ENCODE data around the gene ENAH. TPM values are rescaled to one million over a fixed set of nuclear protein-coding genes. Genes with fewer than 3 reads are reported as not detected.
A peak's percentile ranks its signal among the peaks of the same experiment; 100 is the strongest.

Gene ENAH
- total and polyA plus RNA-seq, 9 of the 15 experiments (the other 6 are each of a cell fraction or from before 2014, with no cell fraction given): 0.03 to 1.2 (median 0.15) TPM

DNA sequence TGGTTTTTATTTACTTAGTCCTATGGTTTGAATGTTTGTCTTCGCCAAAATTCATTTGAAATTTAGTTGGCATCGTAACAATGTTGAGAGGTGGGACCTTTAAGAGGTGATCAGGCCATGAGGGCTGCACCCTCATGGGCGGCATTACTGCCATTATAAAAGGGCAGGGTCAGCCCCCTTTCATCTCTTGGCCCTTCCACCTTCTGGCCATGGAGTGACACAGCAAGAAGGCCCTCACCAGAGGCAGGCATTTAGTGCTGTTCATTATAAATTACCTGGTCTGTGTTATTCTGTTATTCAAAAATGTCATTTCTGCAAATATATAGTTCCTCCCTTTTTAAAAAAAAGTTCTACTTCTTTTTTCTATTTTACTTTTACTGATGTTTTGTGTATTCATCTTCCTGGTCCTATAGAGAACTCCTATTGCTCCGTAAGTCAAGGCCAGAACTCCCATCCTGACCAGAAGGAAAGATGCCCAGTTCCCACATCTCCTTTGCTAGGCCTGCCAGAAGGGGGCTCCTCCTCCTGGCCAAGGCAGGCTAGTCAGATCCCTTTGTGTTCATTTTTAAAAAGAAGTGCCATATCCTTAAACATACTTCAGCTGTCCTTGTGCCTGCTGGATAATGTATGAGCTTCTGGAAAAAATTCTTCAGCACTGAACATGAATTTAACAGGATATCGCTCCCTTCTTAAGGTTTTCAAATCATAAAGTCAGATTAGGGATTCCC lies 215.0 kb downstream of the ENAH start (continued):
- TF ChIP-seq, protein P1, sequence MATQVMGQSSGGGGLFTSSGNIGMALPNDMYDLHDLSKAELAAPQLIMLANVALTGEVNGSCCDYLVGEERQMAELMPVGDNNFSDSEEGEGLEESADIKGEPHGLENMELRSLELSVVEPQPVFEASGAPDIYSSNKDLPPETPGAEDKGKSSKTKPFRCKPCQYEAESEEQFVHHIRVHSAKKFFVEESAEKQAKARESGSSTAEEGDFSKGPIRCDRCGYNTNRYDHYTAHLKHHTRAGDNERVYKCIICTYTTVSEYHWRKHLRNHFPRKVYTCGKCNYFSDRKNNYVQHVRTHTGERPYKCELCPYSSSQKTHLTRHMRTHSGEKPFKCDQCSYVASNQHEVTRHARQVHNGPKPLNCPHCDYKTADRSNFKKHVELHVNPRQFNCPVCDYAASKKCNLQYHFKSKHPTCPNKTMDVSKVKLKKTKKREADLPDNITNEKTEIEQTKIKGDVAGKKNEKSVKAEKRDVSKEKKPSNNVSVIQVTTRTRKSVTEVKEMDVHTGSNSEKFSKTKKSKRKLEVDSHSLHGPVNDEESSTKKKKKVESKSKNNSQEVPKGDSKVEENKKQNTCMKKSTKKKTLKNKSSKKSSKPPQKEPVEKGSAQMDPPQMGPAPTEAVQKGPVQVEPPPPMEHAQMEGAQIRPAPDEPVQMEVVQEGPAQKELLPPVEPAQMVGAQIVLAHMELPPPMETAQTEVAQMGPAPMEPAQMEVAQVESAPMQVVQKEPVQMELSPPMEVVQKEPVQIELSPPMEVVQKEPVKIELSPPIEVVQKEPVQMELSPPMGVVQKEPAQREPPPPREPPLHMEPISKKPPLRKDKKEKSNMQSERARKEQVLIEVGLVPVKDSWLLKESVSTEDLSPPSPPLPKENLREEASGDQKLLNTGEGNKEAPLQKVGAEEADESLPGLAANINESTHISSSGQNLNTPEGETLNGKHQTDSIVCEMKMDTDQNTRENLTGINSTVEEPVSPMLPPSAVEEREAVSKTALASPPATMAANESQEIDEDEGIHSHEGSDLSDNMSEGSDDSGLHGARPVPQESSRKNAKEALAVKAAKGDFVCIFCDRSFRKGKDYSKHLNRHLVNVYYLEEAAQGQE (IDR thresholded peaks at IDR 0.05; ENCODE audit: borderline replicate concordance): peak; percentile 4; the same call in 1 of the 2 replicates
- TF ChIP-seq, protein P1 (CRISPR knock-in tag; IDR thresholded peaks at IDR 0.05; ENCODE audit: low read depth): no peak
- TF ChIP-seq, protein P2, sequence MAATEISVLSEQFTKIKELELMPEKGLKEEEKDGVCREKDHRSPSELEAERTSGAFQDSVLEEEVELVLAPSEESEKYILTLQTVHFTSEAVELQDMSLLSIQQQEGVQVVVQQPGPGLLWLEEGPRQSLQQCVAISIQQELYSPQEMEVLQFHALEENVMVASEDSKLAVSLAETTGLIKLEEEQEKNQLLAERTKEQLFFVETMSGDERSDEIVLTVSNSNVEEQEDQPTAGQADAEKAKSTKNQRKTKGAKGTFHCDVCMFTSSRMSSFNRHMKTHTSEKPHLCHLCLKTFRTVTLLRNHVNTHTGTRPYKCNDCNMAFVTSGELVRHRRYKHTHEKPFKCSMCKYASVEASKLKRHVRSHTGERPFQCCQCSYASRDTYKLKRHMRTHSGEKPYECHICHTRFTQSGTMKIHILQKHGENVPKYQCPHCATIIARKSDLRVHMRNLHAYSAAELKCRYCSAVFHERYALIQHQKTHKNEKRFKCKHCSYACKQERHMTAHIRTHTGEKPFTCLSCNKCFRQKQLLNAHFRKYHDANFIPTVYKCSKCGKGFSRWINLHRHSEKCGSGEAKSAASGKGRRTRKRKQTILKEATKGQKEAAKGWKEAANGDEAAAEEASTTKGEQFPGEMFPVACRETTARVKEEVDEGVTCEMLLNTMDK (IDR thresholded peaks at IDR 0.05; ENCODE audit: borderline replicate concordance, insufficient read depth, low read depth, low read length, poor library complexity, severe bottlenecking): peak; percentile 59
- TF ChIP-seq BHLHE40 (IDR thresholded peaks at IDR 0.05; ENCODE audit: low read length): peak; percentile 45; the same call in 1 of the 2 replicates
- TF ChIP-seq, protein P3, sequence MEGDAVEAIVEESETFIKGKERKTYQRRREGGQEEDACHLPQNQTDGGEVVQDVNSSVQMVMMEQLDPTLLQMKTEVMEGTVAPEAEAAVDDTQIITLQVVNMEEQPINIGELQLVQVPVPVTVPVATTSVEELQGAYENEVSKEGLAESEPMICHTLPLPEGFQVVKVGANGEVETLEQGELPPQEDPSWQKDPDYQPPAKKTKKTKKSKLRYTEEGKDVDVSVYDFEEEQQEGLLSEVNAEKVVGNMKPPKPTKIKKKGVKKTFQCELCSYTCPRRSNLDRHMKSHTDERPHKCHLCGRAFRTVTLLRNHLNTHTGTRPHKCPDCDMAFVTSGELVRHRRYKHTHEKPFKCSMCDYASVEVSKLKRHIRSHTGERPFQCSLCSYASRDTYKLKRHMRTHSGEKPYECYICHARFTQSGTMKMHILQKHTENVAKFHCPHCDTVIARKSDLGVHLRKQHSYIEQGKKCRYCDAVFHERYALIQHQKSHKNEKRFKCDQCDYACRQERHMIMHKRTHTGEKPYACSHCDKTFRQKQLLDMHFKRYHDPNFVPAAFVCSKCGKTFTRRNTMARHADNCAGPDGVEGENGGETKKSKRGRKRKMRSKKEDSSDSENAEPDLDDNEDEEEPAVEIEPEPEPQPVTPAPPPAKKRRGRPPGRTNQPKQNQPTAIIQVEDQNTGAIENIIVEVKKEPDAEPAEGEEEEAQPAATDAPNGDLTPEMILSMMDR (IDR thresholded peaks at IDR 0.05 in 2 of 3, conservative IDR thresholded peaks at IDR 0.05 in 1 of 3; ENCODE audit: insufficient read depth in 2 of 3, low read depth in 1 of 3, low read length in 3 of 3): peak; percentile 62 to 66 (median 62)
